GF-D8 (cell line): ENCODE measurements around the gene DERL2.
A peak's percentile ranks its signal among the peaks of the same experiment; 100 is the strongest.

Source experiments
- DNase-seq: peaks from one replicate; lab custom pipeline; 2025; lab: John Stamatoyannopoulos, UW

DERL2 gene

DNA sequence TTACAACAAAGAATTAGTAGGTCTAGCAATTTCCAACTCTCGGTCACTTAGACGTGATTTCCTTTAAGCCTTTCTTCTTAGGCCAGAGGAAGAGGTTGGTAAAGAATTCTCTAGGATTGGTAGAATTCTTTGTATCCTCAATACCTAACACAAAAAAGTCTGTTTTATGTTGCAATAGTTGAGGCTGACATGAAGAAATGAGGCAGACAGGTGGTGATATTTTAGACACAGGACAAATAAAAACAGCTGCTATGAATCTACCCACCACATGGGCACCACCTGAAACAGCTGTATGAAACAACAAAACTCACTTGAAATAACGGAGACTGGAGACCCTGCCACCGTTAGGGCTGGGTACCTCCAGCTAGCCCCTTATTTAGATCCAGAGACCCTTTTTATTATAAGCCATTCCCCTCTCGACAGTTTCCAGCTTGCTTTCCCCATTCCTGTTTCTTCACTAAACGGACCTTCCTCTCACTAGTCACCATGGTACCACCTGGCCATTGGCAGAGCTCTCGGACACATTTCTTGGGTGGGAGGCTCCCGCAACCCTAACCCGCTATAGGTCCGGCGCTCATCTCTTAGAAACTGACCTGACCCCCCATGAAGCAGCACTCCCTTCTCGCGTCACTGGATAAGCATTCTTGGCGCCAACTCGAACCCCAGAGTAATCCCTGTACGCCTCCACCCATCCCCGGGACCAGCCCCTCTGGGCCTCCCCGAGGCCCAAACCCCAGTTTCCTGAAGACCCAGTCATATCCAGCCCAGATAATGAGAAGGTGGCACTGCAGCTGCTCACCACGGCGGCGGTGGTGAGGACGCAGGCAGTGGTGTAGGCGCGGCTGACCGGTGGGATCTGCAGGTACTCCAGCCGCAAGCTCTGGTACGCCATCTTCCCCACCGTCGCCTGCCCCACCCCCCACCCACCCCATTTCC lies at the start of gene DERL2:
TSS of gene DERL2 (minus strand) at position 909 of the 936 bp plus-strand sequence. CDS start at position 892, 17 bp downstream.
- DNase-seq: no peak

DNA sequence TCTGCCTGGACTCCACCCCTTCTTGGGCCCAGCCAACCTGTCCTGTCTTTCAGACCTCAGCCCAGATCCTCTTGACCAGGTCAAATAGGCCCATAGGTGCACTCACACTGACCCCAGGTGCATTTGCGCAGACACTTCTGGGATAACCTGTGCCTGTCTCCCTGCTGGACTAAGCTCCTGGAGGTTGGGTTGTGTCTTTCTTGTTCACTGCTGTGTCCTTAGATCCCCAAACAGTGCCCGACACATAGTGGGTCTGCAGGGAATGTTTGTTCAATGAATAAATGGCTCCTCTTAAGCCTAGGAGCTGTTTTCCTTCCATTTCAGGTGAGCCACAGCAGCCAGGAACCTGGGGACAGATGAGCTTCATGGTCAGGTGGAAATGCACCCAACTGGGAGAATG lies 49.5 kb upstream of the DERL2 start:
- no peak for DNase-seq

DNA sequence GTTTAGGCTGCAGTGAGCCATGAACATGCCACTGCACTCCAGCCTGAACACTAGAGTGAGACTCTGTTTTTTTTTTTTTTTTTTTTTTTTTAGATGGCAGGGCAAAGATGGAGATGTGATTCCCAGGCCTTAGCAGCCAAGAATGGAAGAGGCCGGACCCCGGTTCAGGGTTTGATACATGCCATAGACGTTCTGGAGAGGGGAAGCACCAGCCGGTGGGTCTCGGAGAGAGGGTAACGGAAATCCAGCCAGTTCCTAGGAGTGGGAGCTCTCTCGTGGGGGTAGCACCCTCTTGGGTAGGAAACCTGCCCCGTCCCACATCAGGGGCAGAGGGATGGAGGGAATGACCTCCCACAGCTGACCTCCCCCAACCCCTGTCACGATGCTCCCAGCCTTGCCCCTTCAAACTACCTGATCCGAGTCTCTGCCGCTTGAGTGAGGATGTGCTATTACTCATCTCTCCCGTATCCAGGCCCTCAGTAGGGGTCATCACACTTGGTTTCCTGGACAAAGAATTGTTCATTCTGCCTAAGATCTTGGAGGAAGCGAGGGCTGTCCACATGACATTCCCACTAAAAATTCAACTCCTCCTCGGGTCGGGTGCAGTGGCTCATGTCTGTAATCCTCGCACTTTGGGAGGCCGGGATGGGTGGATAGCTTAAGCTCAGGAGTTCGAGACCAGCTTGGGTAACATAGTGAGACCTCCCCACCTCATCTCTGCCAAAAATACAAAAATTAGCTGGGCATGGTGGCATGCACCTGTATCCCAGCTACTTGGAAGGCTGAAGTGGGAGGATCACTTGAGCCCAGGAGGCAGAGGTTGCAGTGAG lies 47.7 kb upstream of the DERL2 start:
- DNase-seq: no peak

GRCh38 chr17:5532581-5532980 lies 46.6 kb upstream of the DERL2 start:
- DNase-seq: no peak

DNA sequence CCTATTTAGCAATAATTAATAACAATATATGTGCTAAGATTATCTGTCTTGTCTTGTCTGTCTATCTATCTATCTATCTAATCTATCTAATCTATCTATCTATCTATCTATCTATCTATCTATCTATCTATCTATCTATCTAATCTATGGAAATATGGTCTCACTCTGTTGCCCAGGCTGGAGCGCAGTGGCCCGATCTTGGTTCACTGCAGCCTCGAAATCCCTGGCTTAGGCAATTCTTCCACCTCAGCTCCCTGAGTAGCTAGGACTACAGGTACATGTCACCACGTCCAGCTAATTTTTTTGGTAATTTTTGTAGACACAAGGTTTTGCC lies 45.1 kb upstream of the DERL2 start:
- no peak for DNase-seq

DNA sequence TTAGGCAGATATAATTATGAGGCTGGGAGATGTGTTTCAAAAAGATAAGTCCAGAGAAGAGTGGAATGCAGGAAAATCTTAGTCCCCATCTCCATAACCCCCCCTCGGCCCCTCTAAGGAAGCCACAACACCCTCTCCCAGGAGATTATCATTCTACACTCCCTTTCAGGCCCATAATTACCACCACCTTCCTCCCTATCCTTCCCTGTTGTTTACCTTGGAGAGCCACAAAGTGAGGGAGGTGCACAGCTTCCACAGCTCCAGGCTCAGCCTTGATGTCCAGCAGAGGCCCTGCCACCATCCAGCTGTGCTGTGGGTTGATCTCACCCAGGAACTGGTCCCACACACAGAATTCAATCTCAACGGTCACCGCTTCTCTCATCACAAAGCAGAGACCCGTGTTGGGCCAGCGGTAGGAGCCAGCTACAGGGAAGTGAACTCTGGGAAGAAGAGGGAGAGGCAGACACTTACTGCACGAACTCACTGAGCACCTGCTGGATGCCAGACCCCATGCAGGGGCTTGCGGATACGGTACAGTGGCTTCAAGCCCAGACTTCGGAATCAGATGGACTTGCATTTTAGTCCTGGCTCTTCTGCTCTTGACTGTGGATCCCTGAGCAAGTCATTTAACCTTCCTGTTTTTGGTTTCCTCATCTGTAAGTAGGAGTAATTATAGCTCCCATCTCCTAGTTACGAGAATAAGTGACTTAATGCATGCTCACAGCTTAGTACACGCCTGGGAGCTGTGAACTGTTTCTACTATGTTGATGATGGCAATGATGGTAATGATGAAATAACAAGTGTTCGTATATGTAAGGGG lies 44.5 kb upstream of the DERL2 start:
- no peak for DNase-seq

GRCh38 chr17:5527601-5528250 lies 41.7 kb upstream of the DERL2 start:
- no peak for DNase-seq

- no peak for DNase-seq
Measured at GRCh38 chr17:5526821-5527598, 41.0 kb upstream of the DERL2 start.

- DNase-seq: no peak
Measured at GRCh38 chr17:5523249-5523648, 37.3 kb upstream of the DERL2 start.

DNA sequence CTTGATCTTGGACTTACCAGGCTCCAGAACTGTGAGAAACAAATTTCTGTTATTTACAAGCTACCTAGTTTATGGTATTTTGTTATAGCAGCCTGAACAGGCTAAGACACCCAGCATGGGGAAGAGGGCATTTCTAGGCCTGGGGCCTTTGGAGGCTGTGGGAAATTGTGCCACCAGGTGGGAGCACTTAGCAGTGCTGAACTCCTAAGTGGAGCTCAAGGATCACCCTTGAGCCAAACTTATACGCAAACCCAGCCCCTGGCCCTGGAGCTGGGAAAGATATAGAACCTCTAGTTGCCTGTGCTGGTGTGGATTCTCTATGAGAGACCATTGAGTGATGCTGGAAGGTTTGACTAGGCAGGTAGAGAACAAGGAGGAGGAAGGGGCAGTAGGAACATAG lies 36.5 kb upstream of the DERL2 start:
- no peak for DNase-seq

DNA sequence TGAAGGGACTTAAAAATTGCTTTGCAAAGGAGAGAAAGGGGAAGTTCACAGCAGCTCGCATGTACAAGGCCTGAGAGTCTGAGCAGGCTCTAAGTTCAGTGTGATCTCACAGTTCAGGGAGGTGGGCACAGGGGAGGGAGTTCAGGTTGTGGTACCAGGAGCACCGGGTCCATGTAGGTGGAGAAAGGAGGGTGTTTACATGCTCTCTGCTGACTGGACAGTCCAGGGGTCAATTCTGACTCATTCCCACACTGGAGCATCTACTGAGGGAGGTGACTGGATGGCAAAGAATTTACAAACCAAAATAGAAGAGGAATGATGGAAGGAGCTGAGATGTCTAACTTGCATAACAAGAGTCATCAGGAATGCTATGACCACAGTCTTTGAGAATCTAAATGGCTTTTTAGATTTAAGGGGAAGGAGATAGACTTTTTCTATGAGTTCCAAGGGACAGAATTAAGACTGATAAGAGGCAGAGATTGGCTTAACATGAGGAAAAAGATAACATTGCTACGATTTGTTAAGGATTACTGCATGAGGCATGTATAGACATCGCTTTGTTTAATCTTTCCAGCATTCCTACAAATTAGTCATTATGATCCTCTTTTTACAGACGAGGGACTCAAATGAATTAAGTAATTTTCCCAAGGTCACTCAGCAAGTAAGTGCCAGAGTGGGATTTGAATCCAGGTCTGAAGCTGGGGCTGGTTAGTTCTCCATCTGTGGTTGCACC lies 30.2 kb upstream of the DERL2 start:
- DNase-seq: no peak

- no peak for DNase-seq
Measured at GRCh38 chr17:5514976-5515375, 29.0 kb upstream of the DERL2 start.

GRCh38 chr17:5513628-5514027 lies 27.6 kb upstream of the DERL2 start:
- peak; percentile 49 for DNase-seq

DNA sequence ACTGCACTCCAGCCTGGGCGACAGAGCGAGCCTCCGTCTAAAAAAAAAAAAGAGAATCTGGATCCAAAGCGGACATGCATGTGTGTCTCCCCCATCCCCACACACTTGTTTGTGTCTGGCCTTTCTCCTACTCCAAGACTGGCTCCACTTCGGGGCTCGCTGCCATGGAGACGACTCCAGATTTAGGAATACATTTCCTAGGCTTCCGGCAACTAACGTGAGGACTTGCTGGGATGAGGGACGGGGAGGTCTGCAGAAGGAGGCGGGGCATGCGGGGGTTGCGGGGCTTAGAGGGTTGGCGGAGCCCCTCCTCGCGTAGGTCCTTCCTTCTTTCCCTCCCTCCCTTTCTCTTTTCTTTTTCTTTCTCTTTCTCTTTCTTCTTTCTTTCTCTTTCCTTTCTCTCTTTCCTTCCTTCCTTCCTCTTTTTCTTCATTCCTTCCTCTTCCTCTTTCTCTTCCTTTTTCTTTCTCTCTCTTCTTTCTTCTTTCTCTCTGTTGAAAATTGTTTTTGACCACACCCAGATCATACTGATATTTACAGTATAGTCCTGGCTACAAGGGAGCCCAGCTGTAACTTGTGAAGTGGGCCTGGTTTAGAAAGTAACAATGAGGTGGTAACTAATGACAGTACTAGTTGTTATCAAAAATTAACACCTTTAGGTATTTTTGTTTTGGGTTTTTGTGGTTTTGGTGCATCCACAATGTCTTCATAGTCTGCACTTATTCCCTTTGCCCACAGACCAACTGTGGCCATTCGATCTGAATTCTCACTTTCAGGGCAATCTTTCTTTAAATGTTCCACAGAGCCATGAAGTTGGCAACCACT lies 25.6 kb upstream of the DERL2 start:
- DNase-seq: no peak

DNA sequence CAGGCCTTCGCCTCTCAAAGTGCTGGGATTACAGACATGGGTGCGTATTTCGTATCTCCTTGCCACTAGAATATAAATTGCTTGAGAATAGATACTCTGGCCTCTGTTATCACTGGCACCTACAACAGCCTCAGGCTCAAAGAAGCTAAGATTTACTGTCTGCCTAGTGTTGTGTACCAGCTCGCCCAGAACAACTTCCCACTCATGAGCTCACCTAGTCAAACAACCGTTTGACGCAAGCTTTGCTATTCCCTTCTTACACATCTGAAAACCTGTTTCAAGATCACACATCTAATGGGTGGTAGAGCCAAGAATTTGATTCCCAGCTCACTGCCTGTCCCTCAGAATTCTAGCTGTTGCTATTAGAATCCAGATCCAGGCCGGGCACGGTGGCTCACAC lies 24.8 kb upstream of the DERL2 start:
- DNase-seq: no peak

DNA sequence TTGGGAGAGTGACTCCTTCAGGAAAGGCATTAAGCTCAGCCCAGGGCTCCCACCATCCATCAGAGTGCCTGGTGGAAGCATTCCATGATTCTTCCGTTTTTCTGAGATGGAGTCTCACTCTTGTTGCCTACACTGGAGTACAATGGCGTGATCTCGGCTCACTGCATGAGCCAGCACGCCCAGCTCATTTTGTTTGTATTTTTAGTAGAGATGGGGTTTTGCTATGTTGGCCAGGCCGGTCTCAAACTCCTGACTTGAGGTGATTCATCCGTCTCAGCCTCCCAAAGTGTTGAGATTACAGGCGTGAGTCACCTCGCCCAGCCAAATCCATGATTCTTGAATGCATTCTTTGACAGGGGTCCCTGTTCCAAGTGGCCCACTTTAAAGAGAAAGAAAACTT lies 23.5 kb upstream of the DERL2 start:
- no peak for DNase-seq

GRCh38 chr17:5508810-5509209 lies 22.8 kb upstream of the DERL2 start:
- DNase-seq: no peak

DNA sequence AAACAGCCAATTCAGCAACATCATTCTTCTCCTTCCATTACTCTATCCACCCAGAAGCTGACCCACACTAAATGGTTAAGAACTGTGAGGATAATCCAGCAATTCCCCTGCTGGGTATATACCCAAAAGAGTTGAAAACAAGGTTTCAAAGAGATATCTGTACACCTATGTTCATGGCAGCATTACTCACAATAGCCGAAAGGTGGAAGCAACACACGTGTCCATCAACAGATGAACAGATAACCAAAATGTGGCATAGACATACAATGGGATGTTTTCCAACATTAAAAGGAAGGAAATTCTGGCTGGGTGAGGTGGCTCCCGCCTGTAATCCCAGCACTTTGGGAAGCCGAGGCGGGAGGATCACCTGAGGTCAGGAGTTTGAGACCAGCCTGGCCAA lies 20.3 kb upstream of the DERL2 start:
- DNase-seq: no peak

GRCh38 chr17:5502552-5502951 lies 16.6 kb upstream of the DERL2 start:
- DNase-seq: no peak
